Right lobe of liver (tissue), 4 donors: ENCODE results near the gene NPRL2.

Experiments used
- POLR2A ChIP-seq: fragments of 450-650 bp; IDR thresholded peaks from one replicate; pipeline ENCODE4 v1.6.1; 2017; ENCODE audit warnings: antibody characterized with exemption, mild to moderate bottlenecking
- TF ChIP-seq, protein P1 (sequence below), 4 donors: fragments of 200-600 bp in 3 of 4; fragments of 450-650 bp in 1 of 4; IDR thresholded peaks; one replicate each; pipeline versions ENCODE4 v1.5.1 to v1.8.0; 2016 to 2022; ENCODE audit warnings: antibody characterized with exemption in 4 of 4, mild to moderate bottlenecking in 2 of 4
- donor health status: DM: no; HTN: no; CAD: no.
- donor health status: DM: no; HTN: no; CAD: no.
- donor health status: DM: no; HTN: yes; CAD: no.

GRCh38 chr3:50393061-50393460 is 42.5 kb upstream of the NPRL2 start:
- no peak for TF ChIP-seq POLR2A
- TF ChIP-seq, protein P1, sequence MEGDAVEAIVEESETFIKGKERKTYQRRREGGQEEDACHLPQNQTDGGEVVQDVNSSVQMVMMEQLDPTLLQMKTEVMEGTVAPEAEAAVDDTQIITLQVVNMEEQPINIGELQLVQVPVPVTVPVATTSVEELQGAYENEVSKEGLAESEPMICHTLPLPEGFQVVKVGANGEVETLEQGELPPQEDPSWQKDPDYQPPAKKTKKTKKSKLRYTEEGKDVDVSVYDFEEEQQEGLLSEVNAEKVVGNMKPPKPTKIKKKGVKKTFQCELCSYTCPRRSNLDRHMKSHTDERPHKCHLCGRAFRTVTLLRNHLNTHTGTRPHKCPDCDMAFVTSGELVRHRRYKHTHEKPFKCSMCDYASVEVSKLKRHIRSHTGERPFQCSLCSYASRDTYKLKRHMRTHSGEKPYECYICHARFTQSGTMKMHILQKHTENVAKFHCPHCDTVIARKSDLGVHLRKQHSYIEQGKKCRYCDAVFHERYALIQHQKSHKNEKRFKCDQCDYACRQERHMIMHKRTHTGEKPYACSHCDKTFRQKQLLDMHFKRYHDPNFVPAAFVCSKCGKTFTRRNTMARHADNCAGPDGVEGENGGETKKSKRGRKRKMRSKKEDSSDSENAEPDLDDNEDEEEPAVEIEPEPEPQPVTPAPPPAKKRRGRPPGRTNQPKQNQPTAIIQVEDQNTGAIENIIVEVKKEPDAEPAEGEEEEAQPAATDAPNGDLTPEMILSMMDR (IDR thresholded peaks at IDR 0.05), result no peak
